GM12878 (cell line): ENCODE data around the gene DNAJC6. TPM values are rescaled to one million over a fixed set of nuclear protein-coding genes. Genes with fewer than 3 reads are reported as not detected.

Experiments
- ATAC-seq: fragments of 200-7000 bp; cut with Tn5 transposase; 3 replicates; pipeline ENCODE4 v1.9.1; 2020; ENCODE audit warnings: mild to moderate bottlenecking, moderate library complexity
- BruUV-seq: library from RNA; stranded (reverse); fragments of 400-500 nt; replicated peaks from 2 replicates; lab custom pipeline; 2021; lab: Mats Ljungman, UMichigan
- CTCF ChIA-PET: fragments of 300-600 bp; sonication (Branson Sonifier 250); formaldehyde crosslinking; extraction: SDS; loops from one replicate; lab custom pipeline; 2021; ENCODE audit warnings: inconsistent platforms; lab: Yijun Ruan, JAX
- POLR2A ChIA-PET: fragments of 350-600 bp; formaldehyde crosslinking; extraction: SDS; loops from one replicate; lab custom pipeline; 2021; ENCODE audit warnings: inconsistent platforms; lab: Charles Lee
- RAD21 ChIA-PET: fragments of 300-600 bp; sonication (Branson Sonifier 250); formaldehyde crosslinking; loops from one replicate; lab custom pipeline; 2023; ENCODE audit warnings: antibody characterized with exemption; ENCODE audit not compliant: unreplicated experiment; lab: Charles Lee
- SMC1A ChIA-PET: fragments of 300-600 bp; sonication (Branson Sonifier 250); formaldehyde crosslinking; loops from one replicate; lab custom pipeline; 2023; ENCODE audit not compliant: unreplicated experiment, uncharacterized antibody; lab: Charles Lee
- DNase-seq: peaks from one replicate; pipeline ENCODE4 v3.0.0-alpha.2; 2011; ENCODE audit warnings: low read depth, low spot score
- FAIRE-seq: peaks from 3 replicates; lab custom pipeline; 2011; peaks lifted over from hg19 to GRCh38; lab: Jason Lieb, UNC
- H2AFZ ChIP-seq: 2 replicates; pipeline ENCODE4 v1.6.0; 2011; ENCODE audit warnings: low read depth, low read length, control low read depth; ENCODE audit not compliant: control insufficient read depth
- H3K27ac ChIP-seq: 2 replicates; pipeline ENCODE4 v1.5.1; 2011; ENCODE audit warnings: control low read depth; ENCODE audit not compliant: control insufficient read depth, insufficient read depth
- H3K27me3 ChIP-seq, 2 experiments: replicated peaks in 1 of 2; 2 replicates each; pipeline versions ENCODE4 v1.6.0 to v1.6.1; 2011; ENCODE audit warnings: low read length in 1 of 2; ENCODE audit not compliant: control insufficient read depth in 2 of 2, insufficient read depth in 2 of 2
- H3K36me3 ChIP-seq, 2 experiments: 2 replicates each; pipeline ENCODE4 v1.5.1; 2011; ENCODE audit warnings: low read length in 1 of 2; ENCODE audit not compliant: control insufficient read depth in 2 of 2, insufficient read depth in 2 of 2
- H3K4me1 ChIP-seq: 2 replicates; pipeline ENCODE4 v1.6.1; 2011; ENCODE audit warnings: mild to moderate bottlenecking, low read length, moderate library complexity, mixed read lengths; ENCODE audit not compliant: control insufficient read depth, insufficient read depth
- H3K4me2 ChIP-seq: 2 replicates; pipeline ENCODE4 v1.6.0; 2011; ENCODE audit warnings: control low read depth; ENCODE audit not compliant: control insufficient read depth, insufficient read depth
- H3K4me3 ChIP-seq: fragments of 200-600 bp; sonication (generic); 2 replicates; pipeline ENCODE4 v1.5.1; 2016
- H3K79me2 ChIP-seq: 2 replicates; pipeline ENCODE4 v1.6.0; 2011; ENCODE audit warnings: low read length; ENCODE audit not compliant: control insufficient read depth, insufficient read depth
- H3K9ac ChIP-seq: 2 replicates; pipeline ENCODE4 v1.8.0; 2011; ENCODE audit warnings: low read length, control low read depth, mixed read lengths; ENCODE audit not compliant: control insufficient read depth, insufficient read depth
- H3K9me3 ChIP-seq: replicated peaks from 3 replicates; pipeline ENCODE4 v1.5.1; 2011; ENCODE audit warnings: mild to moderate bottlenecking, low read length; ENCODE audit not compliant: control insufficient read depth, insufficient read depth
- H4K20me1 ChIP-seq: 2 replicates; pipeline ENCODE4 v1.6.0; 2011; ENCODE audit not compliant: control insufficient read depth, insufficient read depth
- BCL11A ChIP-seq: IDR thresholded peaks from 2 replicates; pipeline ENCODE4 v1.6.1; 2011; ENCODE audit warnings: low read depth, low read length
- CTCF ChIP-seq, 3 experiments: IDR thresholded peaks in 2 of 3; conservative IDR thresholded peaks in 1 of 3; 2 replicates each; pipeline ENCODE4 v1.5.1; 2011; ENCODE audit warnings: low read depth in 3 of 3, low read length in 3 of 3, mild to moderate bottlenecking in 3 of 3, control low read depth in 2 of 3, moderate library complexity in 2 of 3, inconsistent platforms in 1 of 3, mixed read lengths in 1 of 3; ENCODE audit not compliant: control insufficient read depth in 2 of 3, insufficient read depth in 1 of 3; ENCODE audit errors: extremely low read depth in 1 of 3
- E2F4 ChIP-seq: IDR thresholded peaks from 2 replicates; pipeline ENCODE4 v1.6.1; 2012; ENCODE audit warnings: low read depth, low read length, improper control_type of control experiment
- EED ChIP-seq: sonication (generic); IDR thresholded peaks from 2 replicates; pipeline ENCODE4 v1.6.1; 2016; ENCODE audit warnings: antibody characterized with exemption, low read depth
- EGR1 ChIP-seq, 2 experiments: IDR thresholded peaks; 1 replicate in 1 of 2; 2 replicates in 1 of 2; pipeline ENCODE4 v1.6.1; 2011 to 2012; ENCODE audit warnings: low read depth in 2 of 2, low read length in 2 of 2, borderline replicate concordance in 1 of 2, mild to moderate bottlenecking in 1 of 2, moderate library complexity in 1 of 2
- LARP7 ChIP-seq: fragments of 450-650 bp; IDR thresholded peaks from 2 replicates; pipeline ENCODE4 v1.6.1; 2017; ENCODE audit warnings: mild to moderate bottlenecking
- MEF2A ChIP-seq: IDR thresholded peaks from 2 replicates; pipeline ENCODE4 v1.6.1; 2011; ENCODE audit warnings: low read depth, mild to moderate bottlenecking, low read length, moderate library complexity; ENCODE audit not compliant: insufficient read depth
- RBBP5 ChIP-seq: fragments of 200-600 bp; sonication (generic); conservative IDR thresholded peaks from 2 replicates; pipeline ENCODE4 v1.6.1; 2016
- RELB ChIP-seq: fragments of 450-650 bp; IDR thresholded peaks from 2 replicates; pipeline ENCODE4 v1.6.1; 2017; ENCODE audit warnings: low read depth, mild to moderate bottlenecking, moderate library complexity
- SKIL ChIP-seq: fragments of 450-650 bp; IDR thresholded peaks from 2 replicates; pipeline ENCODE4 v1.6.1; 2017; ENCODE audit warnings: mild to moderate bottlenecking, low read depth, inconsistent platforms; ENCODE audit not compliant: poor library complexity, severe bottlenecking
- USF2 ChIP-seq: IDR thresholded peaks from 2 replicates; pipeline ENCODE4 v1.6.1; 2011; ENCODE audit warnings: low read depth, low read length, improper control_type of control experiment, borderline replicate concordance
- ZBTB33 ChIP-seq: fragments of 450-650 bp; IDR thresholded peaks from 2 replicates; pipeline ENCODE4 v1.6.1; 2017; ENCODE audit warnings: mild to moderate bottlenecking
- ZNF274 ChIP-seq: IDR thresholded peaks from one replicate; pipeline ENCODE4 v1.8.0; 2011; ENCODE audit not compliant: insufficient read length, insufficient read depth
- WGBS: methylation state at CpG from one replicate; pipeline ENCODE4 v1.1.6; 2016; ENCODE audit warnings: low lambda C conversion rate; ENCODE audit not compliant: insufficient replicate concordance, insufficient coverage; ENCODE audit errors: missing lambda C conversion rate; 5-methylcytosine and 5-hydroxymethylcytosine counted together
- in situ Hi-C: fragments of 300-500 bp; cut with MboI; formaldehyde crosslinking; loops from 9 replicates; pipeline ENCODE4 v1.14.3; 2018; ENCODE audit warnings: mixed read lengths
- intact Hi-C: fragments of 100-400 bp; cut with micrococcal nuclease; formaldehyde crosslinking; loops from one replicate; pipeline ENCODE4 v1.14.2; 2022; ENCODE audit not compliant: unreplicated experiment
- polyA plus RNA-seq, 11 experiments: library from polyadenylated mRNA; depleted of rRNA in 4 of 11; unstranded in 6 of 11; stranded (reverse) in 5 of 11; fragments of >200 nt; fragmentation: Nextera tagmentation in 4 of 11; fragmentation: Illumina TruSeq in 1 of 11; extraction: Ambion mirVana in 4 of 11; extraction: Trizol in 1 of 11; gene quantifications; 1 replicate in 1 of 11; 2 replicates in 10 of 11; pipeline versions ENCODE4 v1.2.1 to v1.2.3, GENCODE V29; 2011 to 2016; ENCODE audit warnings: inconsistent platforms in 2 of 11, missing spikeins in 2 of 11, low read depth in 1 of 11
- total RNA-seq, 4 experiments: library from RNA; depleted of rRNA in 3 of 4; stranded (reverse); fragments of >200 nt in 3 of 4; fragmentation: Illumina TruSeq in 1 of 4; extraction: Trizol in 1 of 4; gene quantifications; 2 replicates each; pipeline versions ENCODE4 v1.2.1 to v1.2.3, GENCODE V29; 2013 to 2021

DNAJC6 gene
- total and polyA plus RNA-seq, 10 of the 15 experiments (the other 5 are each of a cell fraction or from before 2014, with no cell fraction given), result 0.08 to 4.3 (median 2.7) TPM

GRCh38 chr1:65429806-65430205 is 120.5 kb downstream of the DNAJC6 start:
- Histone ChIP-seq H3K9ac (no peak overlapping the region), H3K27ac (no peak overlapping the region), H3K4me2 (no peak overlapping the region), H2AFZ (no peak overlapping the region), H3K4me1 (no peaks in the 10 kb centered on the region), H3K79me2 (no peaks in the 10 kb centered on the region), H4K20me1 (no peaks in the 10 kb centered on the region), H3K9me3 (no peaks in the 10 kb centered on the region), H3K36me3 (peaks cover 4 to 16% of the 10 kb centered on the region in 2 experiments; a peak in 3 of 4 replicates), H3K4me3 (no peak overlapping the region), H3K27me3 (no peaks in the 10 kb centered on the region)
- ChIA-PET CTCF (interaction anchor here (0.5 to 4.8 kb wide), 10 partner anchors 11 to 702 kb away, joined by 3 to 41 read pairs (median 6); partner anchors contain the start of genes LEPR and LEPROT), SMC1A (interaction anchor here (1.7 to 2.4 kb wide), 3 partner anchors 10 to 258 kb away, joined by 7 to 13 read pairs (median 10); no protein-coding TSS in a partner anchor), RAD21 (interaction anchor here (1.1 to 1.5 kb wide), 3 partner anchors 9 to 276 kb away, joined by 3 to 5 read pairs (median 4); partner anchors contain the start of genes LEPR and LEPROT), POLR2A (interaction anchor here (1.0 kb wide), 1 partner anchor 10 kb away, joined by 4 read pairs; no protein-coding TSS in a partner anchor)
- DNase-seq (no peak), FAIRE-seq (no peak), ATAC-seq (no peak)
- WGBS, result 98% methylated on average over 7 of the region's 7 CpGs
- intact Hi-C loops, result loop anchor here (10.0 kb wide), 1 partner anchor 195 kb away; no protein-coding TSS in a partner anchor
- no TSS peak for BruUV-seq
- in situ Hi-C loops, result loop anchor here (10.0 kb wide), 1 partner anchor 815 kb away; no protein-coding TSS in a partner anchor
- TF ChIP-seq MEF2A (no peak), ZBTB33 (no peak), LARP7 (no peak), E2F4 (no peak), CTCF (IDR thresholded peaks at IDR 0.05 in 2 of 3, conservative IDR thresholded peaks at IDR 0.05 in 1 of 3; ENCODE audit: control insufficient read depth in 2 of 3, extremely low read depth in 1 of 3, insufficient read depth in 1 of 3, low read depth in 3 of 3, low read length in 3 of 3) (no peak), USF2 (no peak), RBBP5 (no peak), EED (no peak), RELB (no peak), EGR1 (IDR thresholded peaks at IDR 0.05; ENCODE audit: borderline replicate concordance in 1 of 2, low read depth in 2 of 2, low read length in 2 of 2) (no peak), SKIL (no peak), ZNF274 (no peak), BCL11A (no peak)
